HEK293 (cell line): ENCODE results near the gene HOXB7.

Experiments
- ATF2 ChIP-seq: fragments of 450-650 bp; formaldehyde crosslinking; IDR thresholded peaks from 2 replicates; pipeline ENCODE4 v1.5.1; 2016; ENCODE audit warnings: missing biosample characterization, missing genetic modification characterization, low read depth
- GFI1B ChIP-seq: fragments of 450-650 bp; formaldehyde crosslinking; IDR thresholded peaks from 2 replicates; pipeline ENCODE4 v1.5.1; 2016; ENCODE audit warnings: missing biosample characterization, missing genetic modification characterization
- KLF7 ChIP-seq: fragments of 450-650 bp; formaldehyde crosslinking; IDR thresholded peaks from 2 replicates; pipeline ENCODE4 v1.5.1; 2016; ENCODE audit warnings: missing biosample characterization, missing genetic modification characterization, borderline replicate concordance
- KLF8 ChIP-seq: fragments of 450-650 bp; formaldehyde crosslinking; IDR thresholded peaks from 2 replicates; pipeline ENCODE4 v1.5.1; 2016; ENCODE audit warnings: missing biosample characterization, missing genetic modification characterization
- REPIN1 ChIP-seq: fragments of 450-650 bp; formaldehyde crosslinking; IDR thresholded peaks from 2 replicates; pipeline ENCODE4 v1.5.1; 2017; ENCODE audit warnings: missing biosample characterization, missing genetic modification characterization, low read depth
- WT1 ChIP-seq: fragments of 450-650 bp; formaldehyde crosslinking; IDR thresholded peaks from 2 replicates; pipeline ENCODE4 v1.5.1; 2016; ENCODE audit warnings: missing biosample characterization, missing genetic modification characterization
- ZBTB10 ChIP-seq: fragments of 450-650 bp; formaldehyde crosslinking; IDR thresholded peaks from 2 replicates; pipeline ENCODE4 v1.5.1; 2016; ENCODE audit warnings: missing biosample characterization, missing genetic modification characterization
- ZBTB49 ChIP-seq: fragments of 450-650 bp; formaldehyde crosslinking; IDR thresholded peaks from 2 replicates; pipeline ENCODE4 v1.5.1; 2016; ENCODE audit warnings: missing biosample characterization, missing genetic modification characterization, low read depth
- ZBTB6 ChIP-seq: fragments of 450-650 bp; formaldehyde crosslinking; IDR thresholded peaks from 2 replicates; pipeline ENCODE4 v1.5.1; 2017; ENCODE audit warnings: missing biosample characterization, missing genetic modification characterization
- ZNF112 ChIP-seq: fragments of 450-650 bp; formaldehyde crosslinking; IDR thresholded peaks from 2 replicates; pipeline ENCODE4 v1.5.0; 2017; ENCODE audit warnings: missing biosample characterization, missing genetic modification characterization
- ZNF121 ChIP-seq: fragments of 450-650 bp; formaldehyde crosslinking; IDR thresholded peaks from 2 replicates; pipeline ENCODE4 v1.5.1; 2016; ENCODE audit warnings: missing biosample characterization, missing genetic modification characterization
- ZNF148 ChIP-seq: fragments of 450-650 bp; formaldehyde crosslinking; IDR thresholded peaks from 2 replicates; pipeline ENCODE4 v1.5.0; 2017; ENCODE audit warnings: missing biosample characterization, missing genetic modification characterization, borderline replicate concordance
- ZNF175 ChIP-seq: fragments of 450-650 bp; formaldehyde crosslinking; IDR thresholded peaks from 2 replicates; pipeline ENCODE4 v1.5.1; 2016; ENCODE audit warnings: missing biosample characterization, missing genetic modification characterization
- ZNF211 ChIP-seq: fragments of 450-650 bp; formaldehyde crosslinking; IDR thresholded peaks from 2 replicates; pipeline ENCODE4 v1.5.1; 2016; ENCODE audit warnings: low read depth, missing biosample characterization, missing genetic modification characterization
- ZNF24 ChIP-seq: fragments of 450-650 bp; formaldehyde crosslinking; IDR thresholded peaks from 2 replicates; pipeline ENCODE4 v1.5.1; 2016; ENCODE audit warnings: missing biosample characterization, missing genetic modification characterization
- ZNF280C ChIP-seq: fragments of 450-650 bp; formaldehyde crosslinking; IDR thresholded peaks from 2 replicates; pipeline ENCODE4 v1.5.1; 2016; ENCODE audit warnings: missing biosample characterization, missing genetic modification characterization
- ZNF404 ChIP-seq: fragments of 450-650 bp; formaldehyde crosslinking; IDR thresholded peaks from 2 replicates; pipeline ENCODE4 v1.5.1; 2017; ENCODE audit warnings: missing biosample characterization, missing genetic modification characterization
- ZNF449 ChIP-seq: fragments of 450-650 bp; formaldehyde crosslinking; IDR thresholded peaks from 2 replicates; pipeline ENCODE4 v1.5.1; 2017; ENCODE audit warnings: missing biosample characterization, mild to moderate bottlenecking, missing genetic modification characterization, moderate library complexity
- ZNF488 ChIP-seq: fragments of 450-650 bp; formaldehyde crosslinking; IDR thresholded peaks from 2 replicates; pipeline ENCODE4 v1.5.1; 2016; ENCODE audit warnings: missing biosample characterization, missing genetic modification characterization
- ZNF529 ChIP-seq: fragments of 450-650 bp; formaldehyde crosslinking; IDR thresholded peaks from 2 replicates; pipeline ENCODE4 v1.5.1; 2017; ENCODE audit warnings: missing genetic modification characterization, missing biosample characterization; ENCODE audit not compliant: insufficient replicate concordance
- ZNF549 ChIP-seq: fragments of 450-650 bp; IDR thresholded peaks from 2 replicates; pipeline ENCODE4 v1.5.1; 2018; ENCODE audit warnings: missing biosample characterization, missing genetic modification characterization, mild to moderate bottlenecking, inconsistent platforms, moderate library complexity
- ZNF561 ChIP-seq: fragments of 450-650 bp; IDR thresholded peaks from 2 replicates; pipeline ENCODE4 v1.5.1; 2018; ENCODE audit warnings: missing biosample characterization, missing genetic modification characterization, borderline replicate concordance

HOXB7 gene

GRCh38 chr17:48561884-48562810, 48.7 kb downstream of the HOXB7 start (continued):
- TF ChIP-seq ZNF148 (tag by site-specific recombination) (no peak), ZNF121 (no peak), ZNF529 (no peak), KLF7 (tag by site-specific recombination) (0 out of 2 replicates have a peak, but pooled peaks have one; percentile 16), ZNF549 (tag by site-specific recombination) (no peak), REPIN1 (no peak), ZNF280C (tag by site-specific recombination) (no peak), ZNF112 (no peak), KLF8 (no peak), ZBTB6 (tag by site-specific recombination) (no peak), GFI1B (tag by site-specific recombination) (0 out of 2 replicates have a peak, but pooled peaks have one; percentile 19), ZNF404 (tag by site-specific recombination) (no peak), ZBTB49 (tag by site-specific recombination) (no peak), ZNF449 (tag by site-specific recombination) (peak; percentile 48; the same call in 1 of the 2 replicates), ZBTB10 (tag by site-specific recombination) (no peak), ATF2 (tag by site-specific recombination) (no peak), ZNF24 (peak; percentile 63; the same call in 1 of the 2 replicates), ZNF488 (tag by site-specific recombination) (0 out of 2 replicates have a peak, but pooled peaks have one; percentile 60), ZNF175 (tag by site-specific recombination) (no peak), ZNF211 (no peak), WT1 (peak; percentile 71), ZNF561 (peak; percentile 75; the same call in 1 of the 2 replicates)
